ENCODE data around the gene MTMR12.

MTMR12 gene

GRCh38 chr5:32276173-32276853, 36.4 kb downstream of the MTMR12 start:
- Histone ChIP-seq H3K4me1 (ENCODE audit: control insufficient read depth, low read length) (peaks cover 63% of the 10 kb centered on the region), H3K27me3 (ENCODE audit: control insufficient read depth, low read length) (no peaks in the 10 kb centered on the region), H3K4me2 (ENCODE audit: low read length) (peak overlapping the region; percentile 70), H4K20me1 (ENCODE audit: control insufficient read depth, insufficient read depth, low read depth, low read length) (peaks cover 10% of the 10 kb centered on the region; the same call in 1 of the 2 replicates), H3F3A (ENCODE audit: control insufficient read depth, insufficient read depth) (peaks cover 11% of the 10 kb centered on the region), H3K9me3 (ENCODE audit: control insufficient read depth, insufficient read depth, low read length) (no peaks in the 10 kb centered on the region), H3K36me3 (ENCODE audit: control insufficient read depth, low read length) (peaks cover 77% of the 10 kb centered on the region), H3K4me3 (ENCODE audit: low read length) (peak overlapping the region; percentile 53), H3K9me2 (replicated peaks; ENCODE audit: control insufficient read depth, low read length) (no peaks in the 10 kb centered on the region), H3K27ac (ENCODE audit: low read depth, low read length) (peak overlapping the region; percentile 84), H3K79me2 (ENCODE audit: control insufficient read depth, low read length) (peaks cover 75% of the 10 kb centered on the region)
- TF ChIP-seq EZH2phosphoT487 (IDR thresholded peaks at IDR 0.05; ENCODE audit: borderline replicate concordance, low read length) = no peak
- TF ChIP-seq, protein P1, sequence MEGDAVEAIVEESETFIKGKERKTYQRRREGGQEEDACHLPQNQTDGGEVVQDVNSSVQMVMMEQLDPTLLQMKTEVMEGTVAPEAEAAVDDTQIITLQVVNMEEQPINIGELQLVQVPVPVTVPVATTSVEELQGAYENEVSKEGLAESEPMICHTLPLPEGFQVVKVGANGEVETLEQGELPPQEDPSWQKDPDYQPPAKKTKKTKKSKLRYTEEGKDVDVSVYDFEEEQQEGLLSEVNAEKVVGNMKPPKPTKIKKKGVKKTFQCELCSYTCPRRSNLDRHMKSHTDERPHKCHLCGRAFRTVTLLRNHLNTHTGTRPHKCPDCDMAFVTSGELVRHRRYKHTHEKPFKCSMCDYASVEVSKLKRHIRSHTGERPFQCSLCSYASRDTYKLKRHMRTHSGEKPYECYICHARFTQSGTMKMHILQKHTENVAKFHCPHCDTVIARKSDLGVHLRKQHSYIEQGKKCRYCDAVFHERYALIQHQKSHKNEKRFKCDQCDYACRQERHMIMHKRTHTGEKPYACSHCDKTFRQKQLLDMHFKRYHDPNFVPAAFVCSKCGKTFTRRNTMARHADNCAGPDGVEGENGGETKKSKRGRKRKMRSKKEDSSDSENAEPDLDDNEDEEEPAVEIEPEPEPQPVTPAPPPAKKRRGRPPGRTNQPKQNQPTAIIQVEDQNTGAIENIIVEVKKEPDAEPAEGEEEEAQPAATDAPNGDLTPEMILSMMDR (IDR thresholded peaks at IDR 0.05; ENCODE audit: low read depth, low read length, poor library complexity, severe bottlenecking) = no peak

GRCh38 chr5:32275396-32275741, 37.4 kb downstream of the MTMR12 start:
- Histone ChIP-seq H4K20me1 (ENCODE audit: control insufficient read depth, insufficient read depth, low read depth, low read length) (peaks cover 10% of the 10 kb centered on the region; the same call in 1 of the 2 replicates), H3K9me2 (replicated peaks; ENCODE audit: control insufficient read depth, low read length) (no peaks in the 10 kb centered on the region), H3K4me1 (ENCODE audit: control insufficient read depth, low read length) (peaks cover 53% of the 10 kb centered on the region), H3K27ac (ENCODE audit: low read depth, low read length) (peak overlapping the region; percentile 84), H3K4me2 (ENCODE audit: low read length) (no peak overlapping the region), H3K79me2 (ENCODE audit: control insufficient read depth, low read length) (peaks cover 65% of the 10 kb centered on the region), H3K27me3 (ENCODE audit: control insufficient read depth, low read length) (no peaks in the 10 kb centered on the region), H3F3A (ENCODE audit: control insufficient read depth, insufficient read depth) (peaks cover 11% of the 10 kb centered on the region), H3K9me3 (ENCODE audit: control insufficient read depth, insufficient read depth, low read length) (no peaks in the 10 kb centered on the region), H3K4me3 (ENCODE audit: low read length) (no peak overlapping the region), H3K36me3 (ENCODE audit: control insufficient read depth, low read length) (peaks cover 78% of the 10 kb centered on the region)
- TF ChIP-seq, protein P1 (IDR thresholded peaks at IDR 0.05; ENCODE audit: low read depth, low read length, poor library complexity, severe bottlenecking) = no peak
- no peak for TF ChIP-seq EZH2phosphoT487 (IDR thresholded peaks at IDR 0.05; ENCODE audit: borderline replicate concordance, low read length)

- Histone ChIP-seq H3K27ac (ENCODE audit: low read depth, low read length) (peak overlapping the region; percentile 84), H4K20me1 (ENCODE audit: control insufficient read depth, insufficient read depth, low read depth, low read length) (peaks cover 6% of the 10 kb centered on the region; the same call in 1 of the 2 replicates), H3K27me3 (ENCODE audit: control insufficient read depth, low read length) (no peaks in the 10 kb centered on the region), H3K36me3 (ENCODE audit: control insufficient read depth, low read length) (peaks cover 79% of the 10 kb centered on the region), H3K9me2 (replicated peaks; ENCODE audit: control insufficient read depth, low read length) (no peaks in the 10 kb centered on the region), H3K79me2 (ENCODE audit: control insufficient read depth, low read length) (peaks cover 59% of the 10 kb centered on the region), H3K4me3 (ENCODE audit: low read length) (no peak overlapping the region), H3F3A (ENCODE audit: control insufficient read depth, insufficient read depth) (peaks cover 11% of the 10 kb centered on the region), H3K4me1 (ENCODE audit: control insufficient read depth, low read length) (peaks cover 47% of the 10 kb centered on the region), H3K9me3 (ENCODE audit: control insufficient read depth, insufficient read depth, low read length) (no peaks in the 10 kb centered on the region), H3K4me2 (ENCODE audit: low read length) (no peak overlapping the region)
- TF ChIP-seq EZH2phosphoT487 (IDR thresholded peaks at IDR 0.05; ENCODE audit: borderline replicate concordance, low read length) = no peak
- TF ChIP-seq, protein P1 (IDR thresholded peaks at IDR 0.05; ENCODE audit: low read depth, low read length, poor library complexity, severe bottlenecking) = no peak
Measured at GRCh38 chr5:32274548-32275395, 38.0 kb downstream of the MTMR12 start.

All from DOHH2 (cell line).